ENCODE results near the gene GPC6.

GPC6 gene

DNA sequence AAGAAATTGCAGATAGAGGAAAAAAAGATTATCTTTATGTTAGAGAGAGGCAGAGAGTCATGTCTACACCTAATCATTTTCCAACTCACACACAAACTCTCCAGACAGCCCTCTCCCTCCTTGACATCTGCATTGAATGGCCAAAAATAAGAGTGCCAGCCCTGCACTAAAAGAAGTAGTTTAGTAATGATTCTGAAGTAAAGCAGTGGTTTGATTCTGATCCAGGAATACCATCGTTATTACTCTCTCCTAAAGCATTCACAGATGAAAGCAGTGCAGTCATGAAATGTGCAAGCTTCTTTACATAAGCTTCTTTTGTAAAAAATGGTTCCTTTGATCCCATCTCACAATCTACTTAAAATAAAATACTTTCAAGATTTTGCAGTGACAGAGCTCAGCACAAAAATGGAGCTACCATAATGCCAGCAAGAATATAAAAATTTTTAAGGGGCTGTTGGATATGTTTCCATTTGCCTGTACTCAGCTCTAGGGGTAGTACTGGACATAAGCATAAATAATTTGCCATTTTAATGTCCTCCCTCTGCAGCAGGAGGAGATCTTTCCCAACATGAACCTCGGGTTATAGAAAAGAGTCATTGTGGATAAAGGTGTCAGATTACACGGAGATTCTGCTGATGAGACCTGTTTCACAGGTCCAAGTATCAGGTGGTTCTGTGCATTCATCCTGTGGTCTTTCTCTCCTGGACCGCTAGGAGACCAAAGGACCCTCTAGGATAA, 846.6 kb downstream of the GPC6 start:
- DNase-seq: peak; percentile 82

- peak; percentile 77 for DNase-seq
Observed at GRCh38 chr13:94079876-94080275, 853.3 kb downstream of the GPC6 start.

DNA sequence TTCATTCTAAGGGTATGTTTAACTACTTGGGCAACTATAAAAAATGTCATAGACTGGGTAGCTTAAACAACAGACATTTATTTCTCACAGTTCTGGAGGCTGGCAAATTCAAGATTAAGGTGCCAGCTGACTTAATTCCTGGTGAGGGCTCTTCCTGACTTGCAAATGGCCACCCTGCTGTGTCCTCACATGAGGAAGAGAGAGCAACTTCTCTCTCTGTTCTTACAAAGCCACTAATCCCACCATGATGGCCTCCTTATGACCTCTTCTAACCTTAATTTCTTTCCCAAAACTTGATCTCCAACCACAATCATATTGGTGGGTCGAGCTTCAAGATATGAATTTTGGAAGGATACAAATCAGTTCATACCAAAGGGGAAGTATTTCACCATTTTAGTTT, 853.9 kb downstream of the GPC6 start:
- no peak for DNase-seq

- no peak for DNase-seq
Observed at GRCh38 chr13:94087100-94087499, 860.5 kb downstream of the GPC6 start.

DNA sequence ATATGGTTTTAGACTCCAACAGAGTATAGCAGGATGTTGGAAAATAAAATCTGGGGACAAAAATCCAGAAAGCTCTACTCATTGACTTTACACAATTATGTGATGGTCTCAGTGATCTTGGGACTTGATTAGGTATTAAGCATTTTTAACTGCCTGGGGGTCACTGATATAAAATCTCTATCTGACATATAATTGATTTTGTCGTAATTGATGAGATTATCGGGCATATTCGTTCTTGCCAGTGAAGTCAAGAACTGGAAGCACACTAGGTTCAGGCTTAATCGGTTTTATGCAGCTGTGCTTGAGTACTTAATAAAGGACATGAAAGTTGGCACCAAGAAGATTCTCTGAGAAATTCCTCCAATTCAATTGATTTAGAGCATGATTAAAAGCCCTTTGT, 862.1 kb downstream of the GPC6 start:
- DNase-seq: no peak

DNA sequence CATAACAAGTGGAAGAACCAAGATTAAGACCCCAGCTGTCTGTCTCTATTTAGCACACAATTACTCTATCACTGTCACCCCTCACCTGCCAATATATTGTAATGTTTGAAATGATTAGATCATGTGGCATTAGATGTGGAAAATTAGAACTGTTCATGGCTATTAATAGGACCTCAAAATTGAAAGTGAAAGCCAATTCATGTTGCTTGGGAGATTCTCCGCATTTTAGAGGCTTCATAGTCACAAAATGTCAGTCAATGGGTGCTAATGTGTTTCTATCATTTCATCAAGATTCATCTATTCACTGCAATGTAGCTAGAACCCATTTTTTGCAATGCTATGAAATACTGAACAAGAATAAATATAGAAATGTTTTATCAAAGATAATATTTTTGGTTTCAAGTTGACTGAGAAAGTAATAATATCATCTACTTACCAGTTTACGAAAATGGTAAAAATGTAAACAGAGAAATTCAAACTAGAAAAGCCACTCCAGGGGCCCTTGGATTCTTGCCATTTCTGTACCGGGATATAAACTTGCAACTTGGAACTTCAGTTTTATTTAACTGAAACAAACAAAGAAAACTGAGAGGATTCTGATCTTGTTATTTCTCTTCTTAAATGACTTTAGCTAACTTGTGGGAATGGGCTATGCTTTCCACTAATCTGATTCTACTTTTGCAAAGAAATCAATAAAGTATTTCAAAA, 864.3 kb downstream of the GPC6 start:
- no peak for DNase-seq

- no peak for DNase-seq
Observed at GRCh38 chr13:94093652-94094315, 867.2 kb downstream of the GPC6 start.

DNA sequence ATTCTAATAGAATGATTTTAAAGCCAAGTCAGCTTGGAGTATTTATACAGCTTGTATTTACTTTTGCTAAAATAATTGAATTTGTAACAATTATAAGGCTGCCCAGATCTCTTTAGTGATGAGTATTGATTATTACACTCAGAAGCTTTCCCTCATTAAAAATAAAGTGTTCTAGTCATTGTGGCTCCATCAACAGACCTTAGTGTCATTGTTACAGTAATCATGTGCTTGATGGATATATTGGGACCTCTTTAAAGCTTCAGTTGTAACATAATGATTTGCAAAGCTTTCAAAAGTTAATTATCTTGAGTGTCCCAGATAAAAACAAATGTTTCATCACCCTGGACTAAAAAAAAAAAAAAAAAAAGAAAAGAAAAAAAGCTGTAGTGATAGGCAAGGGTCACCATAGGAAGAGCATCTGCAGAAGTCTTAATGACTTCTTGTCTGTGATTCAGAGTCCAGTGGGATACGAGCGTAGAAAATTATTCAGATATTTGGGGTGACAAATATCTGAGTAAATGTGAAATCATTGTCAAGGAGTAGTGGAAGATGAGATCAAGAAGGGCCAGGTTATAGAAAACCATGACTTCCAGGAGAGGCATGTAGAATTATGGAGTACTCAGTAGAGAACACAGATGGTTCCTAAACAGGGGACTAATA, 883.2 kb downstream of the GPC6 start:
- no peak for DNase-seq

DNA sequence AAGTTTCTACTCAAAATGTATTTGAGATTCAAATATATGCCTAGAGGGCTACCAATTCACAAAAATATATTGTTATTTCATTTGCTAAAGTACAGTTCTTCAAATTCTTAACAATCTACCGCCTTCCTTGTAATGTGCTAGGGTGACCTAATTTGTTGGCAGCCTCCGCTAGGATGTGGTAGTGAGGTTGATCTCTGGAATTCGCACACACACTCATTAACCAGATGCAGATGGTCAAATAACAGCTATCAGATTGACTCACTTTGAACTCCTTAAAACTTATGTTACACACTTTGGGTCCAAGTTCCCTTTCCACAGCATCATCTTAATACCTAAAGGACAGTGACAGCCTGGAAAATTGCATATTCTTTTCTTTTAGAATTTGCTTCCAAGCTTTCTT, 885.6 kb downstream of the GPC6 start:
- DNase-seq: peak; percentile 95

GRCh38 chr13:94112731-94113130, 886.1 kb downstream of the GPC6 start:
- DNase-seq: no peak

DNA sequence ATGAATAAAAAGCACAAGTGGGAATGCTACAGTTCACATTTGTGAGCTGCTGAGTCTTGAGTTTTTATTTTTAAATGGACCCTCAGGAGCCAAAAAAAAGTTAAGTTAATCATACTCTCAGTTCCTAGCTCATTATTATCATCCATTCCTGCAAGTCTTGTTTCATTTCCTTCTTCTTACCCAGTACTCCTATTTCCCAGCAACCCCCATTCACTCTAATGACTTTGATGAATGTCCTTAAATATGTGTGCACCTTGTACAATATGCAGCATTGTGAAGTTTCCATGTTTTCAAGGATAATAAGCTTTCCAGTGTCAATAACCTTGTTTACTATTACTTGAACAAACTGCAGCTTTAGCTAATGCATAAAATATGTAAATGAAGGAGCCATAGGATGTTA, 886.6 kb downstream of the GPC6 start:
- DNase-seq: no peak

DNA sequence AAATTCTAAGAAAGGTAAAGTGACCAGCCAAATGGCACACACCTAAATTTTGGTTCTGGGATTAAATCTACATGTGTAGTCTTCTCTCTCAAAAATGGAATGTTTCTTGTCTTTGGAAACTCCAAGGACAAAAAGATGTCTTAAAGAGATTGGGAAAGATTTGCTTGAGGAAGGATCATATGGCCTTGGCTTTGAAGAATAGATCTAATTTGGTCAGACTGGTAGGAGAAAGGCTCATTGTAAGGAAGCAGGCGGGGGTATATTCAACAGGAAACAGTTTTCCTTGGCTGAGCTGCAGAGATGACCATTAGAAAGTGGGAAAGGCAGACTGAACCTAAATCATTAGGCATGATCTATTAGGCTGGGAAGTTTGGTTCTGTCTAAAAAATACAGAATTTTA, 887.6 kb downstream of the GPC6 start:
- no peak for DNase-seq

DNA sequence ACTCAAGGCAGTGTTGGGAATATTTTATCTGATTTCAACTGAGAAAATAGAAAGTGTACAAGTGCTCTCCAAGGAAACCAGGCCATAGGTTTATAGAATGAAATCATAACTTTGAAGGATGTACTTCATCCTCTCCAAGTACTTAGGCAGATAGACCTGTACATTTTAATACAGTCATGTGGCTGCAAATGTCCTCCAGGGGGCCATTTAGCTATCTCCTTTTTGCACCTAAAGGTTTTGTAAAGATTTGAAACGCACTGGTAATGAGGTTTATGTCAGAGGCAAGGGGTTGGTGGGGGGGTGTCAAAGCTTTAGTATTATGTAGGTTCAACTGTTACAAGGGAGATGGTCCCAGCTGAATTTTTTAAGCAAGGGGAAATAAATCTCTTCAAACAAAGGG, 888.4 kb downstream of the GPC6 start:
- no peak for DNase-seq

DNA sequence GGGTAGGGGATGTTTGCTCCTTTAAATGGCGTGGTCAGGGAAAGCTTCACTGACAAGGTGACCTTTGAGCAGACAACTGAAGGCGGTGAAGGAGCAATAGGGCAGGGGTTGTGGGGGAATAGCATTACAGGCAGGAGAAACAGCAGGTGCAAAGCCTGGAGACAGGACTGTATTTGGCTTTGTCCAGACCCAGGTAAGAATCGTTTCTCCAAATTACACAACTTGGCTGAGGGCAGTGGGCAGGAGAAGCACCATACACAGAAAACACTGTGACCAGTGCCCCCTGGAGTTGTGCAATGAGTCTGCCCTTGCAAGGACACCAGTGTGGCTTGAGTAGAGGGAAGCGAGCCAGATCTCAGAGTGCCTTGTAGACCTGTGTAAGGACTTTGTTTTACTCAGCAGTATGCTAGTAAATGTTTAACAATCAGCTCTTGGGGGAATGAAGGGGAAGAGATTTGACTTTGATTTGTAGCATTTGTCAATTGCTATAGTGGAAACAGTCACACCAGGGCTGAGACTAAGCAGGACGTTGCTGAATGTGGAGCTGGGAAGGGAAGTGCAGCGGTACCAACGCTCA, 892.8 kb downstream of the GPC6 start:
- DNase-seq: no peak

GRCh38 chr13:94120878-94121277, 894.3 kb downstream of the GPC6 start:
- DNase-seq: no peak

DNA sequence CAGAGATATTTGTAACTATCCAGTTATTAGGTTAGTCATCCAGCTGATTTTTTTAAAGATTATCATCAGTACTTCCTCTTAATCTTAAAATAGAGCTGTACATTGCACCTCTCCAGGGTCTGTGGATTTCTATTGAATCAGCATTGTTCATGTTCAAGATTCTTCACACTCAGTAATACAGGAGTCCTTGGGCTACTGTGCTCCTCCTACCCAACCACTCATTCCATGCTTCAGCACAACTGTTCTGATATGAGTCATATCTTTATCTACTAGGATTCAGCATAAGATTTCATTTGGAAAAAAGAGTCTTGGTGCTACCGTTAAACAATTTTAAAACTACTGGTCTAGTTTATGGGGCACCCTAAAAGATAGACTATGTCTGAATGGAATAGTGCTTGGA, 895.1 kb downstream of the GPC6 start:
- peak; percentile 52 for DNase-seq

- no peak for DNase-seq
Observed at GRCh38 chr13:94122300-94122915, 895.8 kb downstream of the GPC6 start.

- DNase-seq: no peak
Observed at GRCh38 chr13:94123557-94123956, 897.0 kb downstream of the GPC6 start.

DNA sequence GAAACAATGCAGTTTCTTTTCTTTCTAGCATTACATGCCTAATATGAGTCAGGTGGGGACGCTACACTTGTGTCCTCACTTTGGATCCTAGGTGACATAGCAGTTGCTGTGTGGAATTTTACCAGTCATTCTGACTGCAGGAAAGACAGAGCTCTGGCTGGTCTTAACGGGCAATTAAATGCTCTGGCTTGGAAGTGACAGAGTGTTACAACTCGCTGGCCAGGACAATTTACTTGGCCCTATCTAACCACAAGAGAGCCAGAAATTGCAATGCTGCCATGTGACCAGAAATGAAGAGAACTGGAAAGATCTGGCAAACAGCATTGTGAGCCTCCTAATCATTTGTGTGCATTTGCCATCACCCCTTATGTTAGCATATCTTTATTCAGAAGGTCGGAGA, 901.8 kb downstream of the GPC6 start:
- no peak for DNase-seq

GRCh38 chr13:94129490-94129894, 902.9 kb downstream of the GPC6 start:
- DNase-seq: no peak

GRCh38 chr13:94138831-94139230, 912.2 kb downstream of the GPC6 start:
- DNase-seq: no peak

GRCh38 chr13:94139393-94139995, 912.9 kb downstream of the GPC6 start:
- no peak for DNase-seq

Measured in fibroblast of skin of back (primary cell).